HEK293 (cell line): ENCODE results near the gene KDM2B.

Source experiments
- CTCF ChIA-PET: fragments of 350-600 bp; formaldehyde crosslinking; extraction: SDS; loops from one replicate; lab custom pipeline; 2021; ENCODE audit warnings: antibody characterized with exemption; lab: Yijun Ruan, JAX
- POLR2A ChIA-PET: fragments of 300-600 bp; formaldehyde crosslinking; extraction: SDS; loops from one replicate; lab custom pipeline; 2020; ENCODE audit warnings: antibody characterized with exemption, inconsistent platforms; lab: Yijun Ruan, JAX
- H3K27ac ChIP-seq: fragments of 200-500 bp; sonication (Bioruptor generic); 2 replicates; pipeline ENCODE4 v1.5.1; 2014; ENCODE audit warnings: low read depth, low read length, control low read depth, inconsistent platforms; ENCODE audit errors: extremely low read depth
- H3K36me3 ChIP-seq, 2 experiments: fragments of 200-500 bp in 1 of 2; sonication (Bioruptor generic) in 1 of 2; 1 replicate in 1 of 2; 2 replicates in 1 of 2; pipeline ENCODE4 v1.5.1; 2014 to 2017; ENCODE audit warnings: inconsistent platforms in 2 of 2, low read length in 2 of 2; ENCODE audit not compliant: control insufficient read depth in 2 of 2, insufficient read depth in 1 of 2
- H3K4me1 ChIP-seq: fragments of 200-500 bp; sonication (Bioruptor generic); 2 replicates; pipeline ENCODE4 v1.5.1; 2014; ENCODE audit warnings: mild to moderate bottlenecking, low read length, inconsistent platforms; ENCODE audit not compliant: control insufficient read depth, insufficient read depth
- H3K4me3 ChIP-seq: 2 replicates; pipeline ENCODE4 v1.5.1; 2011; ENCODE audit warnings: low read depth, mild to moderate bottlenecking, control low read depth, low read length, moderate library complexity
- H3K9me3 ChIP-seq: fragments of 200-500 bp; sonication (Bioruptor generic); 2 replicates; pipeline ENCODE4 v1.5.1; 2014; ENCODE audit warnings: low read depth, low read length, inconsistent platforms; ENCODE audit not compliant: control insufficient read depth, insufficient read depth
- ATF2 ChIP-seq: fragments of 450-650 bp; formaldehyde crosslinking; IDR thresholded peaks from 2 replicates; pipeline ENCODE4 v1.5.1; 2016; ENCODE audit warnings: missing biosample characterization, missing genetic modification characterization, low read depth
- FEZF1 ChIP-seq: fragments of 450-650 bp; formaldehyde crosslinking; IDR thresholded peaks from 2 replicates; pipeline ENCODE4 v1.5.1; 2016; ENCODE audit warnings: missing biosample characterization, missing genetic modification characterization
- GLI2 ChIP-seq: fragments of 450-650 bp; formaldehyde crosslinking; IDR thresholded peaks from 2 replicates; pipeline ENCODE4; 2017; ENCODE audit warnings: missing biosample characterization, missing genetic modification characterization, low read depth, borderline replicate concordance
- HIC1 ChIP-seq: fragments of 450-650 bp; formaldehyde crosslinking; IDR thresholded peaks from 2 replicates; pipeline ENCODE4 v1.5.1; 2016; ENCODE audit warnings: missing biosample characterization, missing genetic modification characterization
- KLF1 ChIP-seq: fragments of 450-650 bp; formaldehyde crosslinking; IDR thresholded peaks from 2 replicates; pipeline ENCODE4 v1.5.1; 2016; ENCODE audit warnings: missing biosample characterization, missing genetic modification characterization
- ZFHX2 ChIP-seq: fragments of 450-650 bp; formaldehyde crosslinking; conservative IDR thresholded peaks from 2 replicates; pipeline ENCODE4 v1.5.1; 2016; ENCODE audit warnings: missing biosample characterization, missing genetic modification characterization
- ZFP41 ChIP-seq: fragments of 450-650 bp; formaldehyde crosslinking; IDR thresholded peaks from 2 replicates; pipeline ENCODE4 v1.5.1; 2016; ENCODE audit warnings: missing biosample characterization, missing genetic modification characterization, borderline replicate concordance
- ZNF114 ChIP-seq: fragments of 450-650 bp; formaldehyde crosslinking; IDR thresholded peaks from 2 replicates; pipeline ENCODE4 v1.5.0; 2017; ENCODE audit warnings: missing biosample characterization, missing genetic modification characterization
- ZNF16 ChIP-seq: fragments of 450-650 bp; formaldehyde crosslinking; IDR thresholded peaks from 2 replicates; pipeline ENCODE4 v1.5.1; 2016; ENCODE audit warnings: low read depth, missing biosample characterization, missing genetic modification characterization
- ZNF169 ChIP-seq: fragments of 450-650 bp; formaldehyde crosslinking; IDR thresholded peaks from 2 replicates; pipeline ENCODE4 v1.5.1; 2016; ENCODE audit warnings: missing biosample characterization, missing genetic modification characterization
- ZNF223 ChIP-seq: fragments of 450-650 bp; formaldehyde crosslinking; IDR thresholded peaks from 2 replicates; pipeline ENCODE4 v1.5.1; 2016; ENCODE audit warnings: missing biosample characterization, missing genetic modification characterization
- ZNF248 ChIP-seq: fragments of 450-650 bp; formaldehyde crosslinking; IDR thresholded peaks from 2 replicates; pipeline ENCODE4 v1.5.1; 2017; ENCODE audit warnings: missing biosample characterization, missing genetic modification characterization
- ZNF266 ChIP-seq: fragments of 450-650 bp; formaldehyde crosslinking; IDR thresholded peaks from 2 replicates; pipeline ENCODE4 v1.5.1; 2016; ENCODE audit warnings: missing biosample characterization, missing genetic modification characterization, low read depth
- ZNF280C ChIP-seq: fragments of 450-650 bp; formaldehyde crosslinking; IDR thresholded peaks from 2 replicates; pipeline ENCODE4 v1.5.1; 2016; ENCODE audit warnings: missing biosample characterization, missing genetic modification characterization
- ZNF335 ChIP-seq: fragments of 450-650 bp; formaldehyde crosslinking; conservative IDR thresholded peaks from 2 replicates; pipeline ENCODE4 v1.5.1; 2016; ENCODE audit warnings: missing biosample characterization, missing genetic modification characterization
- ZNF366 ChIP-seq: fragments of 450-650 bp; formaldehyde crosslinking; conservative IDR thresholded peaks from 2 replicates; pipeline ENCODE4 v1.5.1; 2016; ENCODE audit warnings: missing biosample characterization, missing genetic modification characterization
- ZNF37A ChIP-seq: fragments of 450-650 bp; IDR thresholded peaks from 2 replicates; pipeline ENCODE4 v1.5.1; 2018; ENCODE audit warnings: missing biosample characterization, missing genetic modification characterization
- ZNF530 ChIP-seq: fragments of 450-650 bp; formaldehyde crosslinking; IDR thresholded peaks from 2 replicates; pipeline ENCODE4 v1.5.1; 2016; ENCODE audit warnings: low read depth, missing biosample characterization, missing genetic modification characterization
- ZNF560 ChIP-seq: fragments of 450-650 bp; formaldehyde crosslinking; IDR thresholded peaks from 2 replicates; pipeline ENCODE4 v1.5.1; 2017; ENCODE audit warnings: missing biosample characterization, missing genetic modification characterization, borderline replicate concordance
- ZNF623 ChIP-seq: fragments of 450-650 bp; formaldehyde crosslinking; IDR thresholded peaks from 2 replicates; pipeline ENCODE4 v1.5.1; 2016; ENCODE audit warnings: missing biosample characterization, missing genetic modification characterization
- ZNF658 ChIP-seq: fragments of 450-650 bp; formaldehyde crosslinking; IDR thresholded peaks from 2 replicates; pipeline ENCODE4; 2016; ENCODE audit warnings: missing biosample characterization, missing genetic modification characterization
- ZNF843 ChIP-seq: fragments of 450-650 bp; formaldehyde crosslinking; IDR thresholded peaks from 2 replicates; pipeline ENCODE4 v1.5.1; 2016; ENCODE audit warnings: missing biosample characterization, missing genetic modification characterization
- TF ChIP-seq, protein P1 (sequence below): fragments of 450-650 bp; formaldehyde crosslinking; IDR thresholded peaks from 2 replicates; pipeline ENCODE4 v1.5.1; 2016; ENCODE audit warnings: missing biosample characterization, missing genetic modification characterization
- TF ChIP-seq, protein P2 (sequence below): fragments of 450-650 bp; IDR thresholded peaks from 2 replicates; pipeline ENCODE4 v1.5.1; 2018; ENCODE audit warnings: missing biosample characterization, missing genetic modification characterization

The KDM2B gene

DNA sequence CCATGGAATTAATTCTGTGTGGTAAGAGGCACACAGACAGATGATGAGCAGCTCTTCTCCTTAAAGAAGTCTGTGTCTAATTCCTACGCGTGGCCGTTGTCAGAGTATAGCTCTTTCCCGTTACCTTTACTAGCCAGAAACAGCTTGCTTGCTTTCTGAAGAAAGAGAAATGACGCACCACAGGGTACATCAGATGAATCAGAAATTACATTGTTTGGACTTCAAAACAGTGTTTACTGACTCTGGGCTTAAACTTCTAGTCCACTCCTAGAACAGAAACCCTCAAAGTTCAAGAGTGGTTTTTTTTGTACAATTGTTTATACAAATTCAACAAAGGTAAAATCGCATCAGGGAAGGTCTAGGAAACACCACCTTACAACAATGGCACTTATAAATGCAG, 151.9 kb downstream of the KDM2B start:
- Histone ChIP-seq H3K9me3 (no peaks in the 10 kb centered on the region), H3K36me3 (peaks cover 70 to 98% of the 10 kb centered on the region in 2 experiments), H3K4me1 (no peaks in the 10 kb centered on the region), H3K27ac (no peak overlapping the region), H3K4me3 (no peak overlapping the region)
- ChIA-PET CTCF (interaction anchor here (3.3 kb wide), 1 partner anchor 14 kb away, joined by 20 read pairs; no protein-coding TSS in a partner anchor), POLR2A (no interaction called here)
- TF ChIP-seq GLI2 (no peak), ZNF169 (no peak), ZNF114 (no peak), ZNF530 (tag by site-specific recombination) (no peak)
- TF ChIP-seq, protein P1, sequence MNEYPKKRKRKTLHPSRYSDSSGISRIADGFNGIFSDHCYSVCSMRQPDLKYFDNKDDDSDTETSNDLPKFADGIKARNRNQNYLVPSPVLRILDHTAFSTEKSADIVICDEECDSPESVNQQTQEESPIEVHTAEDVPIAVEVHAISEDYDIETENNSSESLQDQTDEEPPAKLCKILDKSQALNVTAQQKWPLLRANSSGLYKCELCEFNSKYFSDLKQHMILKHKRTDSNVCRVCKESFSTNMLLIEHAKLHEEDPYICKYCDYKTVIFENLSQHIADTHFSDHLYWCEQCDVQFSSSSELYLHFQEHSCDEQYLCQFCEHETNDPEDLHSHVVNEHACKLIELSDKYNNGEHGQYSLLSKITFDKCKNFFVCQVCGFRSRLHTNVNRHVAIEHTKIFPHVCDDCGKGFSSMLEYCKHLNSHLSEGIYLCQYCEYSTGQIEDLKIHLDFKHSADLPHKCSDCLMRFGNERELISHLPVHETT (tag by site-specific recombination) = no peak

DNA sequence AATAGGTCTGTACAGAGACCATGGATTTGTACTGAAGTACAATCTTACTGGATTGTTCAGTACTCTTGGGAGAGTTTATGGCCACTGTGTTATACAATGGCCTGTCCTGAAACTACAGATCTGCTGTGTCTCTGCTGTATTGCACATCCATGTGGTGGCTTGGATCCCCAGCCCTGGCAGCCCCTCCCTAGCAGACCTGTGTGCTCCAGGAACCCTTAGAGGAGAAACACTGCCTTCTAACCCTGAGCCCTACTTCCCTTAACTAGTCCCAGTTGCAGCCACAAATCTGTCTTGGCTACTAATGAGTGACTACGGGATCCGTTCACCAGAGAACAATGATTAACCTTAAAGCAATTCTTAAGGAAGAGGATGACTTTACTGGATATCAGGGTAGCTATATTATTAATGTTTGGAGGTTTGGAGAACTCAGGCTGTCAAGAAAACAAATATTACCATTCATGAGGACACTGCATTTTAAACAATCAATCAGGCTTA, 153.2 kb downstream of the KDM2B start:
- H3K4me3 ChIP-seq = no peak overlapping the region
- ChIA-PET POLR2A (no interaction called here), CTCF (interaction anchor here (1.3 kb wide), 1 partner anchor 16 kb away, joined by 3 read pairs; no protein-coding TSS in a partner anchor)
- no peak overlapping the region for H3K27ac ChIP-seq
- H3K9me3 ChIP-seq = no peaks in the 10 kb centered on the region
- H3K4me1 ChIP-seq = no peaks in the 10 kb centered on the region
- TF ChIP-seq ZNF560 (no peak), ZNF223 (tag by site-specific recombination) (no peak), FEZF1 (tag by site-specific recombination) (no peak), ZNF366 (tag by site-specific recombination) (no peak), KLF1 (tag by site-specific recombination) (no peak), ZFHX2 (no peak)
- TF ChIP-seq, protein P2, sequence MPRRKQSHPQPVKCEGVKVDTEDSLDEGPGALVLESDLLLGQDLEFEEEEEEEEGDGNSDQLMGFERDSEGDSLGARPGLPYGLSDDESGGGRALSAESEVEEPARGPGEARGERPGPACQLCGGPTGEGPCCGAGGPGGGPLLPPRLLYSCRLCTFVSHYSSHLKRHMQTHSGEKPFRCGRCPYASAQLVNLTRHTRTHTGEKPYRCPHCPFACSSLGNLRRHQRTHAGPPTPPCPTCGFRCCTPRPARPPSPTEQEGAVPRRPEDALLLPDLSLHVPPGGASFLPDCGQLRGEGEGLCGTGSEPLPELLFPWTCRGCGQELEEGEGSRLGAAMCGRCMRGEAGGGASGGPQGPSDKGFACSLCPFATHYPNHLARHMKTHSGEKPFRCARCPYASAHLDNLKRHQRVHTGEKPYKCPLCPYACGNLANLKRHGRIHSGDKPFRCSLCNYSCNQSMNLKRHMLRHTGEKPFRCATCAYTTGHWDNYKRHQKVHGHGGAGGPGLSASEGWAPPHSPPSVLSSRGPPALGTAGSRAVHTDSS = no peak
- peaks cover 67 to 98% of the 10 kb centered on the region in 2 experiments for H3K36me3 ChIP-seq

GRCh38 chr12:121424624-121424975, 156.2 kb downstream of the KDM2B start:
- Histone ChIP-seq H3K36me3 (peaks cover 51 to 99% of the 10 kb centered on the region in 2 experiments), H3K9me3 (no peaks in the 10 kb centered on the region), H3K4me1 (no peaks in the 10 kb centered on the region), H3K27ac (no peak overlapping the region), H3K4me3 (no peak overlapping the region)
- ChIA-PET CTCF (interaction anchor here (0.6 to 2.5 kb wide), 3 partner anchors 9 to 33 kb away, joined by 3 to 19 read pairs (median 4); no protein-coding TSS in a partner anchor), POLR2A (no interaction called here)
- TF ChIP-seq ZNF335 (tag by site-specific recombination) (no peak), ZNF266 (tag by site-specific recombination) (no peak), ZFP41 (tag by site-specific recombination) (no peak), ZNF223 (tag by site-specific recombination) (no peak), ZFHX2 (no peak), ZNF248 (no peak), ATF2 (tag by site-specific recombination) (no peak), ZNF843 (tag by site-specific recombination) (no peak), ZNF530 (tag by site-specific recombination) (no peak), ZNF16 (tag by site-specific recombination) (no peak), ZNF280C (tag by site-specific recombination) (no peak), ZNF623 (tag by site-specific recombination) (no peak), ZNF37A (tag by site-specific recombination) (no peak), HIC1 (no peak), ZNF658 (tag by site-specific recombination) (no peak)
